Limb (tissue), 2 donors: ENCODE measurements around the gene CRYL1.

Source experiments
- DNase-seq, 2 donors: peaks; one replicate each; pipeline ENCODE4 v3.0.0-alpha.2; 2016; ENCODE audit errors: extremely low spot score in 2 of 2

CRYL1 gene

GRCh38 chr13:20381401-20381800 lies 144.3 kb downstream of the CRYL1 start:
- no peak for DNase-seq

GRCh38 chr13:20378721-20379120 lies 146.9 kb downstream of the CRYL1 start:
- no peak for DNase-seq

GRCh38 chr13:20377720-20378119 lies 147.9 kb downstream of the CRYL1 start:
- DNase-seq: no peak

- no peak for DNase-seq
Measured at GRCh38 chr13:20375871-20376270, 149.8 kb downstream of the CRYL1 start.

GRCh38 chr13:20373861-20374260 lies 151.8 kb downstream of the CRYL1 start:
- peak in 1 of 2 donors; percentile 27 for DNase-seq

GRCh38 chr13:20371825-20372224 lies 153.8 kb downstream of the CRYL1 start:
- DNase-seq: no peak

GRCh38 chr13:20370815-20371421 lies 154.7 kb downstream of the CRYL1 start:
- DNase-seq: no peak

- DNase-seq: no peak
Measured at GRCh38 chr13:20369886-20370361, 155.7 kb downstream of the CRYL1 start.

GRCh38 chr13:20366056-20366455 lies 159.6 kb downstream of the CRYL1 start:
- no peak for DNase-seq

- no peak for DNase-seq
Measured at GRCh38 chr13:20363603-20364002, 162.1 kb downstream of the CRYL1 start.

GRCh38 chr13:20363172-20363571 lies 162.5 kb downstream of the CRYL1 start:
- DNase-seq: no peak

GRCh38 chr13:20362484-20363041 lies 163.1 kb downstream of the CRYL1 start:
- no peak for DNase-seq

- no peak for DNase-seq
Measured at GRCh38 chr13:20360835-20361412, 164.7 kb downstream of the CRYL1 start.

- DNase-seq: no peak
Measured at GRCh38 chr13:20360041-20360491, 165.6 kb downstream of the CRYL1 start.

GRCh38 chr13:20359335-20359734 lies 166.3 kb downstream of the CRYL1 start:
- DNase-seq: no peak

- no peak for DNase-seq
Measured at GRCh38 chr13:20358022-20358421, 167.6 kb downstream of the CRYL1 start.

GRCh38 chr13:20356444-20356843 lies 169.2 kb downstream of the CRYL1 start:
- no peak for DNase-seq

- DNase-seq: no peak
Measured at GRCh38 chr13:20354722-20355121, 170.9 kb downstream of the CRYL1 start.

GRCh38 chr13:20353973-20354372 lies 171.7 kb downstream of the CRYL1 start:
- no peak for DNase-seq
